ENCODE measurements around the gene CALML3. TPM values are rescaled to one million over a fixed set of nuclear protein-coding genes. Genes with fewer than 3 reads are reported as not detected.

Gene CALML3
- total and polyA plus RNA-seq, 2 donors (not counting 1 experiment from before 2014, with no cell fraction given): not detected

DNA sequence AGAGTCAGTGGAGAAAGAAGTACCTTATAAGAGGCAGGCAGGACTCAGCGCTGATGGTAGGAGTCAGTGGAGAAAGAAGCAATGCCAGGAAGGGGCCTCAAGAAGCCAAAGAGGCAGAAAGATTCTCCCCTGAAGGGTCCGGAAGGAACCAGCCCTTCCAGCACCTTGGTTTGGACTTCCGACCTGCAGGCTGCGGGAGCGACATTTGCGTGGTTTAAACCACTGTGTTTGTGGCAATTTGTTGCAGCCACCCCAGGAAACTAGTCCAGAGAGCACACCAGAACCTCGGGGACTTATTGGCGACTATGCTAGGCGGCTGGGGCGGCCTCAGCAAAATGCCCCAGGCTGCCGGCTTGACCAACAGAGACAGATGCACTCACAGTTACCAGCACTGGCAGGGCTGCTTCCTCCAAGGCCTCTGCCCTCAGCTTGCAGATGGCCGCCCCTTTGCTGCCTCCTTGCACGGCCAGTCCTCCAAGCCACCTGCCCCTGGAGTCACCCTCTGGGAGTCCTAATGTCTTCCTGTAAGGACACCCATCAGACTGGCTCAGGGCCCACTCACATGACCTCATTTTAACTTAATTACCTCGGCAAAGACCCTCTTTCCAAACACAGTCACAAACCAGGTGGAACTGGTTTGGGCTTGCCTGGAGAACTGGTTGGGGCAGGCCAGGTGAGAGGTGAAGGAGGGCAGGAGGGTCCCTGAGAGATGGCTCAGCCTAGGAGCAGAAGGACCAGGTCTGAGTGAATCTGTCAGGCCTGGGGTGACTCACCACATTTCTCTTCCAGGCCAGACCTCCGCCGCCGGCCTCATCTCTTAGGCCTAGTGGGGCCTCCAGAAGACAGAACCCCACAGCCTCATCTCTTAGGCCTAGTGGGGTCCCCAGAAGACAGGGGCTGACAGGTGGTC lies 26.1 kb downstream of the CALML3 start:
- Histone ChIP-seq H3K4me1 (ENCODE audit: control insufficient read depth in 2 of 2, insufficient read depth in 2 of 2, low read length in 2 of 2) (peaks cover 0 to 7% of the 10 kb centered on the region in 2 donors), H3K4me3 (ENCODE audit: control extremely low read depth in 1 of 5, extremely low read depth in 1 of 5, insufficient read depth in 1 of 5, low read depth in 2 of 5, low read length in 4 of 5) (no peak overlapping the region), H3K9ac (ENCODE audit: low read length) (no peak overlapping the region), H2AFZ (ENCODE audit: insufficient read depth, low read depth, low read length, poor library complexity, severe bottlenecking) (no peak overlapping the region), H3K9me3 (ENCODE audit: control extremely low read depth in 1 of 3, control insufficient read depth in 2 of 3, insufficient read depth in 1 of 3, low read length in 2 of 3) (no peaks in the 10 kb centered on the region), H3K4me2 (replicated peaks; ENCODE audit: low read depth, low read length, poor library complexity, severe bottlenecking) (no peak overlapping the region), H3K27ac (ENCODE audit: low read length in 2 of 2) (no peak overlapping the region), H3K27me3 (replicated peaks in 1 of 4; ENCODE audit: control extremely low read depth in 1 of 4, control insufficient read depth in 3 of 4, insufficient read depth in 4 of 4, low read length in 3 of 4) (no peaks in the 10 kb centered on the region), H3K79me2 (ENCODE audit: control insufficient read depth, insufficient read depth, low read length) (no peaks in the 10 kb centered on the region), H3K36me3 (replicated peaks in 1 of 2; ENCODE audit: control extremely low read depth in 1 of 2, control insufficient read depth in 1 of 2, extremely low read depth in 1 of 2, insufficient read depth in 2 of 2, low read length in 1 of 2) (no peaks in the 10 kb centered on the region), H4K20me1 (ENCODE audit: control insufficient read depth, insufficient read depth, low read length, poor library complexity, severe bottlenecking) (no peaks in the 10 kb centered on the region)
- ChIA-PET POLR2A (no interaction called here), CTCF (no interaction called here)
- intact Hi-C loops (cut with micrococcal nuclease): no loop called here
- TF ChIP-seq, protein P1, sequence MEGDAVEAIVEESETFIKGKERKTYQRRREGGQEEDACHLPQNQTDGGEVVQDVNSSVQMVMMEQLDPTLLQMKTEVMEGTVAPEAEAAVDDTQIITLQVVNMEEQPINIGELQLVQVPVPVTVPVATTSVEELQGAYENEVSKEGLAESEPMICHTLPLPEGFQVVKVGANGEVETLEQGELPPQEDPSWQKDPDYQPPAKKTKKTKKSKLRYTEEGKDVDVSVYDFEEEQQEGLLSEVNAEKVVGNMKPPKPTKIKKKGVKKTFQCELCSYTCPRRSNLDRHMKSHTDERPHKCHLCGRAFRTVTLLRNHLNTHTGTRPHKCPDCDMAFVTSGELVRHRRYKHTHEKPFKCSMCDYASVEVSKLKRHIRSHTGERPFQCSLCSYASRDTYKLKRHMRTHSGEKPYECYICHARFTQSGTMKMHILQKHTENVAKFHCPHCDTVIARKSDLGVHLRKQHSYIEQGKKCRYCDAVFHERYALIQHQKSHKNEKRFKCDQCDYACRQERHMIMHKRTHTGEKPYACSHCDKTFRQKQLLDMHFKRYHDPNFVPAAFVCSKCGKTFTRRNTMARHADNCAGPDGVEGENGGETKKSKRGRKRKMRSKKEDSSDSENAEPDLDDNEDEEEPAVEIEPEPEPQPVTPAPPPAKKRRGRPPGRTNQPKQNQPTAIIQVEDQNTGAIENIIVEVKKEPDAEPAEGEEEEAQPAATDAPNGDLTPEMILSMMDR (IDR thresholded peaks at IDR 0.05): no peak
- TF ChIP-seq EZH2 (IDR thresholded peaks at IDR 0.05; ENCODE audit: borderline replicate concordance, insufficient read depth, low read depth, low read length, poor library complexity, severe bottlenecking): no peak
- H3K9me3 Mint-ChIP-seq (ENCODE audit: insufficient read depth): no peaks in the 10 kb centered on the region
- no peak for DNase-seq
- H3K27me3 Mint-ChIP-seq: peaks cover 5% of the 10 kb centered on the region
- H3K27ac Mint-ChIP-seq: no peak overlapping the region
- no peak for ATAC-seq (ENCODE audit: low read depth)
- H3K4me3 Mint-ChIP-seq: no peak overlapping the region
- H3K4me1 Mint-ChIP-seq: peaks cover 5% of the 10 kb centered on the region
- WGBS (ENCODE audit: insufficient coverage): 93% methylated on average over 16 of the region's 17 CpGs

Data from B cell (primary cell).